ENCODE data around the gene SPIN2B.
"Not testable (repeated sequence)": the region's sequence is repeated elsewhere in the genome, so short reads cannot be mapped to it uniquely, and the experiment has no call there.

SPIN2B gene

GRCh38 chrX:57121162-57121755 lies at the start of gene SPIN2B:
Gene SPIN2B, minus strand, starts transcription at chrX:57121548.
- FAIRE-seq = peak; percentile 69

DNA sequence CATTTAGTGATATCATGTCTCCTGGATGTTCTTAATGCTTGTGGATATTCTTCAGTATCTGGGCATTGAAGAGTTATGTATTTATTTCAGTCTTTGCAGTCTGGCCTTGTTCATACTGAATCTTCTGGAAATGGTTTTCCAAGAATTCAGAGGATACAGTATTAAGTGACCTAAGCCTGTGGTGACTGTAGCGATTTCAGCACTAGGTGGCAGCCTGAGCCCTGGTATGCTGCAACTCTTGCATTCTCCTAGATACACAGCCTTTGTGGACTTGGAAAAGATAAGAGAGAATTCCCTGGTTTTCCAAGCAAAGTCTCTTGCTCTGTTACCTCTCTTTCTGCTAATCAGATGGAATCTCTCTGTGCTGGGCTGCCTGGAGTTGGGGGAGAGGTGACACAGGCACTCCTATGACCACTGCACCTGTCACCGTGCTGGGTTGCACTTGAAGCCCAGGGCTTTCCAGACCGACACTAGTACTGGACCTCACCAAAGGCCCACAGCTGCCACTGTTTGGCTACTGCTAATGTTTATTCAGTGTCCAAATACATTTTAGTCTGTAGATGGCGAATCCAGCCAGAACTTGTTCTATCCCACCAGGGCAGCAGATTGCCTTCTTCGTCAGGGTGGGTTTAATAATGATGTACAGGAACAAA lies 35.2 kb upstream of the SPIN2B start:
- FAIRE-seq (no peak), DNase-seq (ENCODE audit: low spot score) (no peak)

More at GRCh38 chrX:57121162-57121755, at the start of gene SPIN2B:
- peak; percentile 71 for DNase-seq (ENCODE audit: low spot score)

- FAIRE-seq (no peak), DNase-seq (ENCODE audit: low spot score) (no peak)
Measured at GRCh38 chrX:57155171-57155570, 33.8 kb upstream of the SPIN2B start.

GRCh38 chrX:57152222-57152621 lies 30.9 kb upstream of the SPIN2B start:
- DNase-seq (ENCODE audit: low spot score); FAIRE-seq: not testable (repeated sequence)

DNA sequence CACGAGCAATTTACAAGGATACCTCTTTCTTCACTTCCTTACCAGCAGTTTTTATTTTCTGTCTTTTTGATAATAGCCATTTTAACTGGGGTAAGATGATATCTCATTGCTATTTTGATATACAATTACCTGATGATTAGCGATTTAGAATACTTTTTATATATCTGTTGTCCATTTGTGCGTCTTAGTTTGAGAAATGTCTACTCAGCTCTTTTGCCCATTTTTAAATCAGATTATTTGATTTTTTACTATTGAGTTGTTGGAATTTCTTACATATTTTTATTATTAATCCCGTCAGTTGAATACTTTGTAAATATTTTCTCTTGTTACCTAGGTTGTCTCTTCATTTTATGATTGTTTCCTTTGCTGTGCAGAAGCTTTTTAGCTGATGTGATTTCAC lies 17.3 kb upstream of the SPIN2B start:
- DNase-seq (ENCODE audit: low spot score) = no peak
- FAIRE-seq = no peak

- no peak for FAIRE-seq
- no peak for DNase-seq (ENCODE audit: low spot score)
Measured at GRCh38 chrX:57137501-57137900, 16.2 kb upstream of the SPIN2B start.

GRCh38 chrX:57137073-57137472 lies 15.7 kb upstream of the SPIN2B start, which contains the start of gene SPIN2A:
Gene SPIN2A, minus strand, starts transcription at chrX:57137397. Its CDS starts 800 bp downstream, at chrX:57136597.
- not testable (repeated sequence) for DNase-seq (ENCODE audit: low spot score); FAIRE-seq

DNA sequence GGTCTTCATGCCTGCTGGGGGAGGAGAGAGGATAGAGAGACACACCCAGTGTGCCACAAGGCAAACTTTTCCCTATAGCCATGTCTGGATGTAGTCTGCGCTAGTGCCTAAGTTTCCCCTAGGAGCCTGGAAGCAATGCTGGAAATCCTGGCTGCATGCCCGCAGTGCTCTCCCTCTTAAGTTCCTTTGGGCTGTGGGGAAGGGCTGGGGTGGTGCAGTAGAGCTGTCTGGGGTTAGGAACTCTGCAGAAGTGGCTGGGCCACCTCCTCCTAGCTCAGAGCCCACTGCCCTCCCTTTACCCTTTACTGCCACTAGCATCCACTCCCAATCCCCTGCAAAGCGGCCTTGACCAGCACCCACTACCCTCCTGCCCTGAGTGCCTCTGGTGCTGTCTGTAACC lies 15.2 kb upstream of the SPIN2B start:
- not testable (repeated sequence) for DNase-seq (ENCODE audit: low spot score); FAIRE-seq

- FAIRE-seq (no peak), DNase-seq (ENCODE audit: low spot score) (no peak)
Measured at GRCh38 chrX:57135287-57135686, 13.9 kb upstream of the SPIN2B start.

DNA sequence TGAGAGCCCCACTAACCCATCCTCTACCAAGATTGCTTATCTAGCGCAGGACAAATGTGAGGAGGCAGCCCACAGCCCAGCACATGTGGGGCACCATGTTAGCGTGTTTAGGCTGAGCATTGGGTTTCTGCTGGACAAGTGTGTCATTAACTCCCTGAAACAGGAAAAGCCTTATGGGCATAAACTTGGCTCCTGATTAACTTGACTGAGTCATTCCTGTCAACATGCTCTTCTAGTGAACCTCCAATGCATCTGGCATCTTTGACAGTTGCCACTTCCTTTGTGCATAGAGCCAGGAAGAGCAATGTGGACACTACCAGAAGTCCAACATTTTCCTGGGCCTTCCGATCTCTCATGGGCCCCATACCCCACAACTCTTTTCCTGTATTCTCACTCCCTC lies 13.4 kb upstream of the SPIN2B start:
- FAIRE-seq (no peak), DNase-seq (ENCODE audit: low spot score) (no peak)

GRCh38 chrX:57133706-57134105 lies 12.4 kb upstream of the SPIN2B start:
- no peak for FAIRE-seq
- DNase-seq (ENCODE audit: low spot score) = no peak

DNA sequence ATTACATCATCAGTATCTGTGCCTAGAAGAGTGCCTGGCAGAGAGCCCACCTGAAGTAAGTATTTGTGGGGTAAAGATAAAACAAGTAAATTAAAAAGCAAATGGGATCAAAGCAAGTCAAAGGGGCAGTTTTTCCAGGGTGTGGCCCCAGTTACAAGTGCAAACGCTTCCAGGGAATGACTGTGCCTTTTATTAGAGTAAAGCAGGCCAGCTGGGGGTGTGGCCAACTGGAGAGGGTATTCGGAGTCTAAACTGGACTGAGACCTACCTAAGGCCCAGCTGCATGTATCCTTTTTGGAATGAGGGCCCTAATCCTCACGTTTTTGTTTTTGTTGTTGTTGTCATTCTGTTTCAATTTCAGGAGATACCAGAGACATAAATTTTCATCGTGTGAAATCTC lies 11.9 kb upstream of the SPIN2B start:
- FAIRE-seq; DNase-seq (ENCODE audit: low spot score): not testable (repeated sequence)

- no peak for DNase-seq (ENCODE audit: low spot score)
- FAIRE-seq = no peak
Measured at GRCh38 chrX:57132046-57132445, 10.7 kb upstream of the SPIN2B start.

- FAIRE-seq (no peak), DNase-seq (ENCODE audit: low spot score) (no peak)
Measured at GRCh38 chrX:57121816-57122215, 468 bp upstream of the SPIN2B start.

DNA sequence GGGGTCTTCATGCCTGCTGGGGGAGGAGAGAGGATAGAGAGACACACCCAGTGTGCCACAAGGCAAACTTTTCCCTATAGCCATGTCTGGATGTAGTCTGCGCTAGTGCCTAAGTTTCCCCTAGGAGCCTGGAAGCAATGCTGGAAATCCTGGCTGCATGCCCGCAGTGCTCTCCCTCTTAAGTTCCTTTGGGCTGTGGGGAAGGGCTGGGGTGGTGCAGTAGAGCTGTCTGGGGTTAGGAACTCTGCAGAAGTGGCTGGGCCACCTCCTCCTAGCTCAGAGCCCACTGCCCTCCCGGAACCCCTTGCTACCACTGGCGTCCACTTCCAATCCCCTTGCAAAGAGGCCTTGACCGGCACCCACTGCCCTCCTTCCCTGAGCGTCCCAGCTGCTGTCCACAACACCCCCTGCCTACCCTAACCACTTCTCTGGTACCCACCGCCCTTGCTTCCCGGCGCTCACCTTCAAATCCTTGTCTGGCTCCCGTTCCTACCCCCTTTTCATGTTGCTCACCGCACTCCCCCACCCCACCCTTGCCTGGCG lies 658 bp downstream of the SPIN2B start:
- not testable (repeated sequence) for DNase-seq (ENCODE audit: low spot score); FAIRE-seq

DNA sequence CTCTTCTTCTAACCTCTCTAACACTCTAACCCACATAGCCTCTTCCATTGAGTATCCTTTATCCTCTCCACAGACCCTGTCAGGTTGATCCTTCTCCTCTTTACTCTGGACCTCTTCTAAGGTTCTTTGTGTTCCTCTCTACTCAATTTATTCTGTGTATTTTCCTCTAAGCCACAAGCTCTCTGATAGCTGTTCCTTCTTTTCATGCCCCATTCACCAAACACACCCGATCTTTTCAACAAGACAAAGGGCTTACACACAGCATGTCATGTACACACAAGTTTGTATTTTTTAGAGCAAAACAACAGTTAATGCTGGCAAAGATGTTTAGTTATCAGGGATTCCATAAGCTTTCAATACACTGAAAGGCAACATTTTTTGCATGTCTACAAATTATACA lies 1.9 kb downstream of the SPIN2B start:
- FAIRE-seq (no peak), DNase-seq (ENCODE audit: low spot score) (no peak)

GRCh38 chrX:57117566-57117965 lies 3.8 kb downstream of the SPIN2B start:
- not testable (repeated sequence) for FAIRE-seq; DNase-seq (ENCODE audit: low spot score)

DNA sequence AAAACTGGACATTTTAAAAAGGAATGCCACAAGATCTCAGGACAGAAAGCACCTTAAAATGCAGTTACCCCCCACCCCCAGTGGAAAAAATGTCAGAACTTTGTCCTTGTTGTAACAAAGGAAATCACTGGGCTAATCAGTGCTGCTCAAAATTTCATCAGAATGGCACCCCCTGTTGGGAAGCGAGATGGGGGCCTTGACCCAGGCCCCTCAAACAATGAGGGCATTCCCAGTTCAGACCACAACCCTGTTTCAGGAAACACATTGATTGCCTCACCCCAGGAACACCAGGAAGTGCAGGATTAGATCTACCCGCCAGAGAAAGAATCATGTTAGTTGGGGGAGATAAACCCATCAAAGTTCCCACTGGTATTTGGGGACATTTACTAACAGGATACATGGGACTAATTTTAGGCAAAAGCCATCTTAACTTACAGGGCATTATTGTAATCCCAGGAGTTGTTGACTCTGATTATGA lies 16.4 kb downstream of the SPIN2B start:
- DNase-seq (ENCODE audit: low spot score) (no peak), FAIRE-seq (no peak)

DNA sequence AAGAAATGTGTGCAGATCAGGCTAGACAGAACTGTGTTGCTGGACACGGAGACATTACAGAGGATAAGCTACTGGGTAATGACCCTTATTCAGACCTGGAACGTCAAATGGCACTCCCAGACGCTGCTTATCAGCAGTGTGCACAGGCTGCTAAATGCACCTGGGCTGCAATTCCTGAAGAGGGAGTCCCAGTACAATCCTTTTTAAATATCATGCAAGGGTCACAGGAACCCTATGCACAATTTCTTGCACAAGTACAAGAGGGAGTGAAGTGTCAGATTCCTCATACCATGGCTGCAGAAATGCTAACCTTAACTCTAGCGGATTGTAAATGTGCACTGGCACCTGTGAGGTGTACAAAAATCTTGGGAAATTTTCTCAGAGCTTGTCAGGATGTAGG lies 16.9 kb downstream of the SPIN2B start:
- no peak for DNase-seq (ENCODE audit: low spot score)
- FAIRE-seq = no peak

DNA sequence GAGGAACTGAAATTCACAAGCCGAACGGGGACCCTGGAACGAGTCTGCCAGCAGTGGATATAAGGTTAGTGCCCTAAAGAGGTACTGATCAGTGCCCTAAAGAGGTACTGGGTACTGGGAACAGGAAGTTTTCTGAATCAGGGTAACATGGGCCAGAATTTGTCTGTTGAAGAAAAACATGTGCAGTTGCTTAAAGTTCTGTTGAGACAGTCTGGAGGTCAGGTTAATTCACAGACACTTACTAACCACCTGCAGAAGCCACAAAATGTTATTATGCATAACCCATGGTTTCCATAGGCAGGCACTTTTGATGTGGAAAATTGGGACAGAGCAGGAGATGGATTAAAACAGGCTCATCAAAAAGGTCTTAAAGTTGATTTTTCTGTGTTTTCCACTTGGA lies 17.9 kb downstream of the SPIN2B start:
- no peak for FAIRE-seq
- DNase-seq (ENCODE audit: low spot score) = no peak

DNA sequence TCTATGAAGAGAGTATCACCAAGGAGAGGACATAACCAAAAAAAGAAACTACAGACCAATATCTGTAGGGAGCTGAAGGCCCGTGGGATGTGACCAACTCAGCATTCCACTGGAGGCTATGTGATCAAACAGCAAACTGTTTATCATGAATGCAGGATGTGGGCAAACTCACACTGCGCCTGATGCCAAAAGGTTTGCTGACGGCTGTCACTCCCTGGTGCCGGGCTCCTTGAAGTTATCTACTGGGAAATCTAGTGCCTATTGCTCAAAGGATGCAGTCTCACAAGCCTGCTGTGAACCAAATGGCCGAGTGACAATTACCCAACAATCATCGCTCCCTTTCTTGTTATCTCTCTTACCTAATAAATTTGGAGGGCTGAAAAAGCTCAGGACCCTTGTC lies 18.4 kb downstream of the SPIN2B start:
- not testable (repeated sequence) for FAIRE-seq; DNase-seq (ENCODE audit: low spot score)

GRCh38 chrX:57083143-57083542 lies 38.2 kb downstream of the SPIN2B start:
- FAIRE-seq (no peak), DNase-seq (ENCODE audit: low spot score) (no peak)

DNA sequence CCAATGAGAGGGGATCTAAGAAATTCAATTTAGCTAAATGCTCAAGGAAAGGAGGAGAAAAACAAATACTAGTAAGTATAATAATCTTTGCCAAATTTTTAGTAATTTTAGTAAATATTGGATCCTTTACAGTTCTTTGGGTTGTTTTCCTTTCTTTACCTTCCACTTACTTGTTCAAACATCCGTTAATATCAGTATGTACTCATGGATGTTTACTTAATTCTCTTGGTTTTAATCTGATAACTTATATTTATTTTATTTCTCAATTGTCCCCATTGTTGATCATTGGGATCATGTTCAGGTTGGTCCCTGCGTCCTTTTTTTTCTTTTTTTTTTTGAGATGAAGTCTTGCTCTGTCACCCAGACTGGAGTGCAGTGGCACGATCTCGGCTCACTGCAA lies 46.9 kb downstream of the SPIN2B start:
- DNase-seq (ENCODE audit: low spot score) (no peak), FAIRE-seq (no peak)
